GM18505 (cell line): Measurements from ENCODE around the gene NFS1.
"Not testable (repeated sequence)": the region's sequence is repeated elsewhere in the genome, so short reads cannot be mapped to it uniquely, and the experiment has no call there.

ENCODE experiments used
- ATAC-seq: cut with Tn5 transposase; IDR thresholded peaks from one replicate; pipeline ENCODE4 v1.9.1; 2021; ENCODE audit not compliant: unreplicated experiment
- POLR2A ChIP-seq: IDR thresholded peaks from 4 replicates; pipeline ENCODE4 v1.6.1; 2011; ENCODE audit warnings: borderline replicate concordance; ENCODE audit not compliant: insufficient read depth, insufficient read length; ENCODE audit errors: extremely low read depth

Gene NFS1

GRCh38 chr20:35695978-35696377 is 3.2 kb downstream of the NFS1 start:
- no peak for ATAC-seq
- no peak for TF ChIP-seq POLR2A

- TF ChIP-seq POLR2A = no peak
- ATAC-seq = no peak
Observed at GRCh38 chr20:35695245-35695749, 3.9 kb downstream of the NFS1 start.

GRCh38 chr20:35690265-35690664 is 8.9 kb downstream of the NFS1 start:
- ATAC-seq = no peak
- no peak for TF ChIP-seq POLR2A

- not testable (repeated sequence) for ATAC-seq
Observed at GRCh38 chr20:35686872-35687271, 12.3 kb downstream of the NFS1 start.

- not testable (repeated sequence) for ATAC-seq
Observed at GRCh38 chr20:35685368-35685767, 13.8 kb downstream of the NFS1 start.

- no peak for ATAC-seq
Observed at GRCh38 chr20:35681960-35682359, 17.2 kb downstream of the NFS1 start.

GRCh38 chr20:35680452-35681183 is 18.5 kb downstream of the NFS1 start:
- ATAC-seq = no peak
- TF ChIP-seq POLR2A = no peak

More at GRCh38 chr20:35681960-35682359, 17.2 kb downstream of the NFS1 start:
- TF ChIP-seq POLR2A = no peak

GRCh38 chr20:35674921-35675320 is 24.2 kb downstream of the NFS1 start:
- TF ChIP-seq POLR2A = no peak
- no peak for ATAC-seq

- no peak for TF ChIP-seq POLR2A
- ATAC-seq = no peak
Observed at GRCh38 chr20:35673884-35674283, 25.3 kb downstream of the NFS1 start.

GRCh38 chr20:35669681-35670080 is 29.5 kb downstream of the NFS1 start:
- no peak for TF ChIP-seq POLR2A
- ATAC-seq = no peak

GRCh38 chr20:35669221-35669620 is 29.9 kb downstream of the NFS1 start:
- no peak for TF ChIP-seq POLR2A
- ATAC-seq = no peak

GRCh38 chr20:35665949-35666288 is 33.2 kb downstream of the NFS1 start:
- no peak for ATAC-seq

GRCh38 chr20:35664466-35665206 is 34.5 kb downstream of the NFS1 start, which contains the start of the genes CPNE1 and RBM12:
TSS of gene CPNE1 (minus strand) at chr20:35664900. CDS start at chr20:35632923, 31,977 bp downstream.
TSS of gene RBM12 (minus strand) at chr20:35664900. CDS start at chr20:35655322, 9,578 bp downstream.
- ATAC-seq = peak; percentile 71
- peak; percentile 98 for TF ChIP-seq POLR2A

More at GRCh38 chr20:35665949-35666288, 33.2 kb downstream of the NFS1 start:
- no peak for TF ChIP-seq POLR2A

GRCh38 chr20:35663516-35664465 is 35.4 kb downstream of the NFS1 start:
- ATAC-seq = peak; percentile 26

More at GRCh38 chr20:35663516-35664465, 35.4 kb downstream of the NFS1 start:
- TF ChIP-seq POLR2A = no peak
